A673 (cell line): ENCODE measurements around the gene NEDD4.

Source experiments
- EZH2 ChIP-seq: fragments of 200-600 bp; sonication (generic); IDR thresholded peaks from 2 replicates; pipeline ENCODE4 v1.6.1; 2017; ENCODE audit warnings: borderline replicate concordance, low read depth, mild to moderate bottlenecking, mixed read lengths, antibody characterized with exemption, low read length; ENCODE audit not compliant: poor library complexity, severe bottlenecking
- TF ChIP-seq, protein P1 (sequence below): fragments of 300-800, 200-600 bp; sonication (generic); conservative IDR thresholded peaks from 2 replicates; pipeline ENCODE4 v1.5.1; 2017; ENCODE audit warnings: low read depth, mild to moderate bottlenecking, antibody characterized with exemption, low read length, moderate library complexity, mixed read lengths

DNA sequence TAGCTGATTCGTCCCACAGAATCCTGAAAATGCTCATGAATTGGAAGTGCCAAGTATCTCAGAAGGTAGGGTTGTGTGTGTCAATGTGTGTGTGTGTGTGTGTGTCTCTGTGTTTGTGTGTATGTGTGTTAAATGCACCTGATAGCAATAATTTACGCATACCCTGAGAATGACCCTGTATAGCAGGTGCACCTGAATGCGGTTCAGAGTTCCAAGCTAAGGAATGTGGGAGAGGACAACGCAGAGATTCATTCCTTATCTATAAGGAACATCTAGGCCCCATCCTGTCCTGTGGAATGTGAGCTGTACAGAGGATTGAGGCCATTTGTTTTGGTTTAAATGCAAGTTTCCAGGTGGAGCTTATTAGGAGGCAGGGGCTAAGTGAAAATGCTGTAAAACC, 49.1 kb upstream of the NEDD4 start:
- TF ChIP-seq, protein P1, sequence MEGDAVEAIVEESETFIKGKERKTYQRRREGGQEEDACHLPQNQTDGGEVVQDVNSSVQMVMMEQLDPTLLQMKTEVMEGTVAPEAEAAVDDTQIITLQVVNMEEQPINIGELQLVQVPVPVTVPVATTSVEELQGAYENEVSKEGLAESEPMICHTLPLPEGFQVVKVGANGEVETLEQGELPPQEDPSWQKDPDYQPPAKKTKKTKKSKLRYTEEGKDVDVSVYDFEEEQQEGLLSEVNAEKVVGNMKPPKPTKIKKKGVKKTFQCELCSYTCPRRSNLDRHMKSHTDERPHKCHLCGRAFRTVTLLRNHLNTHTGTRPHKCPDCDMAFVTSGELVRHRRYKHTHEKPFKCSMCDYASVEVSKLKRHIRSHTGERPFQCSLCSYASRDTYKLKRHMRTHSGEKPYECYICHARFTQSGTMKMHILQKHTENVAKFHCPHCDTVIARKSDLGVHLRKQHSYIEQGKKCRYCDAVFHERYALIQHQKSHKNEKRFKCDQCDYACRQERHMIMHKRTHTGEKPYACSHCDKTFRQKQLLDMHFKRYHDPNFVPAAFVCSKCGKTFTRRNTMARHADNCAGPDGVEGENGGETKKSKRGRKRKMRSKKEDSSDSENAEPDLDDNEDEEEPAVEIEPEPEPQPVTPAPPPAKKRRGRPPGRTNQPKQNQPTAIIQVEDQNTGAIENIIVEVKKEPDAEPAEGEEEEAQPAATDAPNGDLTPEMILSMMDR = no peak
- TF ChIP-seq EZH2 = no peak
